ENCODE data around the gene FGF11.
A peak's percentile ranks its signal among the peaks of the same experiment; 100 is the strongest.
"Not testable (repeated sequence)": the region's sequence is repeated elsewhere in the genome, so short reads cannot be mapped to it uniquely, and the experiment has no call there.

The FGF11 gene

DNA sequence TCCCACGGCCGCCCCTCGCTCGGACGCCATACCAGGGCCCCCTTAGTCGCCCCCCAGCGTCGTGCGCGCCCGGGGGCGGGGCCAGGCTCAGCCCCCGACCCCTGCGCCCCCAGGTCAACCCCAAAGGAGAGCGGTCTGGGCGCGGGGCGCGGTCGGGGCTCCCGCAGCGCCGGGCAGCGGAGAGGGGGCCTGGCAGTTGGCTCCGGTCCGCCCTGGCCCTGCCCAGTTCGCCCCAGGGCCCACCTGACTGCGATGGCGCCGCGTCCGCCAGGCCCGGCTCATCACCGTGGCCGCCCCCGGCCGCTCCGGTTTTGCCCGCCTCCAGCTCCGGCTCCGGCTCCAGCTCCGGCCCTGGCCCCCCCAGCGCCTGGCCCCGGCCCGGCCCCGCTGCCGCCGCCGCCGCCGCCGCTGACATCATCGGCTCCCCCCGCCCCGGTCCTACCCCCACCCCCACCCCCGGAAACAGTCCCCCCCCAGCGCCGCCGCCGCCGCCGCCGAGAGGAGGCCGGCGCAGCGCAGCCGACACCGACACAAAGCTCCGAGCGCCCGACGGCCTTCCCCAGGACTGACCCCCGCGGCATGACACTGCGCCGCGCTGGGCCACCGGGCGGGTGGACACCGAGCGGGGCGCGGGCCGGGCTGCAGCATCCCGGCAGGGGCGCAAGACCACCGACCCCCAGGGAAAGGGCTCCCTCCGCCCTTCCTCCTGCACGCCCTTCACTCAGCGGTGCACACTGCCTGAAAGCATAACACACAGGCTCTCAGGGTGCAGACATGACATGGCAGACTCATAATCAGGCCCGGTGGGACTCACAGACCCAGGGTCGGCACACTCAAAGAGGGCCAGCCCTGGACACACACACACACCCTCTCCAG lies 40.1 kb downstream of the FGF11 start, which contains the start of gene ZBTB4:
Gene ZBTB4 (minus strand): TSS at position 419 of the 876 bp plus-strand sequence. CDS start 12,830 bp downstream, outside the sequence.
- H3K4me3 Mint-ChIP-seq: peak within 1 kb of the TSS; percentile 81
- intact Hi-C loops (cut with micrococcal nuclease): loop anchor here (10.0 kb wide), 1 partner anchor 125 kb away; the partner anchor contains the start of genes KCTD11 and TMEM95
- no peaks in the 10 kb centered on the region for H3K27me3 Mint-ChIP-seq
- H3K4me1 Mint-ChIP-seq (ENCODE audit: low read depth): peaks cover 73% of the 10 kb centered on the region
- no peaks in the 10 kb centered on the region for H3K9me3 Mint-ChIP-seq
- H3K36me3 Mint-ChIP-seq (ENCODE audit: low read depth): peaks cover 19% of the 10 kb centered on the region
- H3K27ac Mint-ChIP-seq: peak within 1 kb of the TSS; percentile 81

DNA sequence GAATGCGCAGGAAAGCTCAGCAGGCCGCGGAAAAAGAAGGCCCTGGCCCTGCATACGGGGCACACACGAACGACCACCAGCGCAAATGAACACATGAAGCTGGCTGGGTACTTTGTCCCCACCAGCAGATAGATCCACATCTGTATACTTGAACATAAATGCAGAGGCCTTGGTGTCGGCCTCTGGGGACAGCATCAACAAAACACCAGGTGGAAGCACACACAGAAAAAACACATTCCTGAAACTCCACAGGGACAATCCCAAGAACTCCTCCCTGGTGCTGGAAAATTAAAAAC lies 40.7 kb downstream of the FGF11 start:
- H3K9me3 Mint-ChIP-seq: no peaks in the 10 kb centered on the region
- H3K27ac Mint-ChIP-seq: peak overlapping the region; percentile 81
- H3K4me1 Mint-ChIP-seq (ENCODE audit: low read depth): peaks cover 78% of the 10 kb centered on the region
- H3K27me3 Mint-ChIP-seq: no peaks in the 10 kb centered on the region
- H3K36me3 Mint-ChIP-seq (ENCODE audit: low read depth): peaks cover 19% of the 10 kb centered on the region
- H3K4me3 Mint-ChIP-seq: peak overlapping the region; percentile 81
- intact Hi-C loops (cut with micrococcal nuclease): loop anchor here (10.0 kb wide), 1 partner anchor 125 kb away; the partner anchor contains the start of genes KCTD11 and TMEM95

DNA sequence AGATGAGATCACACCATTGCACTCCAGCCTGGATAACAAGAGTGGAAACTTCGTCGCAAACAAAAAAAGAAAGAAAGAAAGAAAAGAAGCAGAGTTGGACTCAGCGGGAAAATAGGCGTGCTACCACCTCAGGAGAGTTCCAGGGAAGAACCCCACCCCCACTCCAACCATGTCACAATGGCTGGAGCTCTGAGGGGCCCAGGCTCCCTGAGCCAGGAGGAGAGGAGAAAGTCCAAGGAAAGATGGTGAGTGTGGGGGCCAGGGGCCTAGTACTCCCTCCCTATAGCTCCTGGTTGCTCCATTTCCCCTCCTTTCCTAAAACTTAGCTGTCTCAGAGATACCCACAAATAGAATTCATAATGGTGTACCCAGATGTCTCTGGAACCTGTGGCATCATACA lies 42.0 kb downstream of the FGF11 start, which contains the start of gene SLC35G6:
Gene SLC35G6 (plus strand): TSS at position 172 of the 400 bp plus-strand sequence. CDS start 71 bp downstream, at position 243.
- Mint-ChIP-seq H3K36me3 (ENCODE audit: low read depth) (peaks cover 28% of the 10 kb centered on the region), H3K4me3 (peak within 1 kb of the TSS; percentile 81), H3K27ac (peak within 1 kb of the TSS; percentile 81), H3K4me1 (ENCODE audit: low read depth) (peaks cover 75% of the 10 kb centered on the region)
- H3K27me3 Mint-ChIP-seq, H3K9me3 Mint-ChIP-seq: not testable (repeated sequence)
- intact Hi-C loops (cut with micrococcal nuclease): loop anchor here (10.0 kb wide), 1 partner anchor 126 kb away; the partner anchor contains the start of genes KCTD11 and TMEM95

DNA sequence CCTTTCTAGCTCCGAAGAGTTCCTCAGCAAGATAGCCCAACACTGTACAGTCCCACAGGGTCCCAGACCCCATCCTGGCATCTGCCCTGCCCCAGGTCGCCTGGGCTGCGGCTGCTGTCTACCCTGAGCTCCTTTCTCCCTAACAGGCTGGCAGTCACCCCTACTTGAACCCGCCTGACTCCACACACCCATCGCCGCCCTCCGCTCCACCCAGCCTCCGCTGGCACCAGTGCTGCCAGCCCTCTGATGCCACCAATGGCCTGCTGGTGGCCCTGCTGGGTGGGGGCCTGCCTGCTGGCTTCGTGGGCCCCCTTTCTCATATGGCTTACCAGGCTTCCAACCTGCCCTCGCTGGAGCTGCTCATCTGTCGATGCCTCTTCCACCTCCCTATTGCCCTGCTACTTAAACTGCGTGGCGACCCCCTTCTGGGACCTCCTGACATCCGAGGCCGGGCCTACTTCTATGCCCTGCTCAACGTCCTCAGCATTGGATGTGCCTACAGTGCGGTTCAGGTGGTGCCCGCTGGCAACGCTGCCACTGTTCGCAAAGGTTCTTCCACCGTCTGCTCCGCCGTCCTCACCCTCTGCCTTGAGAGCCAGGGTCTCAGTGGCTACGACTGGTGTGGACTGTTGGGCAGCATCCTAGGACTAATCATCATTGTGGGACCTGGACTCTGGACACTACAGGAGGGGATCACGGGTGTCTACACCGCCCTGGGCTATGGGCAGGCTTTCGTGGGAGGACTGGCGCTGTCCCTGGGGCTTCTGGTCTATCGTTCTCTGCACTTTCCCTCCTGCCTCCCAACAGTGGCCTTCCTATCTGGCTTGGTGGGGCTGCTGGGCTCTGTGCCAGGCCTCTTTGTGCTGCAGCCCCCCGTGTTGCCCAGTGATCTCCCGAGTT lies 42.8 kb downstream of the FGF11 start:
- not testable (repeated sequence) for H3K27me3 Mint-ChIP-seq, H3K9me3 Mint-ChIP-seq, H3K4me3 Mint-ChIP-seq
- peak overlapping the region; percentile 100 for H3K27ac Mint-ChIP-seq
- intact Hi-C loops (cut with micrococcal nuclease): loop anchor here (10.0 kb wide), 1 partner anchor 127 kb away; the partner anchor contains the start of genes KCTD11 and TMEM95
- peaks cover 36% of the 10 kb centered on the region for H3K36me3 Mint-ChIP-seq (ENCODE audit: low read depth)
- H3K4me1 Mint-ChIP-seq (ENCODE audit: low read depth): peaks cover 75% of the 10 kb centered on the region

DNA sequence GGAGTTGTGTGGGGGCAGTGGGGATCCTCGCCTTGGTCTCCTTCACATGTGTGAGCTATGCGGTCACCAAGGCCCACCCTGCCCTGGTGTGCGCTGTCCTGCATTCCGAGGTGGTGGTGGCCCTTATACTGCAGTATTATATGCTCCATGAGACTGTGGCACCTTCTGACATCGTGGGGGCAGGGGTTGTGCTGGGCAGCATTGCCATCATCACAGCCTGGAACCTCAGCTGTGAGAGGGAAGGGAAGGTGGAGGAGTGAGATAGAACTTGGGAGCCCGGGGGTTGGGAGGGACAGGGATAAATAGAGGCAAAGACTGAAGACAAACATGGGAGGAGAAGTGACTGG lies 43.4 kb downstream of the FGF11 start:
- H3K27me3 Mint-ChIP-seq, H3K9me3 Mint-ChIP-seq: not testable (repeated sequence)
- H3K4me3 Mint-ChIP-seq: peak overlapping the region; percentile 97
- peaks cover 42% of the 10 kb centered on the region for H3K36me3 Mint-ChIP-seq (ENCODE audit: low read depth)
- peaks cover 75% of the 10 kb centered on the region for H3K4me1 Mint-ChIP-seq (ENCODE audit: low read depth)
- H3K27ac Mint-ChIP-seq: peak overlapping the region; percentile 100
- intact Hi-C loops (cut with micrococcal nuclease): loop anchor here (10.0 kb wide), 1 partner anchor 128 kb away; the partner anchor contains the start of genes KCTD11 and TMEM95

DNA sequence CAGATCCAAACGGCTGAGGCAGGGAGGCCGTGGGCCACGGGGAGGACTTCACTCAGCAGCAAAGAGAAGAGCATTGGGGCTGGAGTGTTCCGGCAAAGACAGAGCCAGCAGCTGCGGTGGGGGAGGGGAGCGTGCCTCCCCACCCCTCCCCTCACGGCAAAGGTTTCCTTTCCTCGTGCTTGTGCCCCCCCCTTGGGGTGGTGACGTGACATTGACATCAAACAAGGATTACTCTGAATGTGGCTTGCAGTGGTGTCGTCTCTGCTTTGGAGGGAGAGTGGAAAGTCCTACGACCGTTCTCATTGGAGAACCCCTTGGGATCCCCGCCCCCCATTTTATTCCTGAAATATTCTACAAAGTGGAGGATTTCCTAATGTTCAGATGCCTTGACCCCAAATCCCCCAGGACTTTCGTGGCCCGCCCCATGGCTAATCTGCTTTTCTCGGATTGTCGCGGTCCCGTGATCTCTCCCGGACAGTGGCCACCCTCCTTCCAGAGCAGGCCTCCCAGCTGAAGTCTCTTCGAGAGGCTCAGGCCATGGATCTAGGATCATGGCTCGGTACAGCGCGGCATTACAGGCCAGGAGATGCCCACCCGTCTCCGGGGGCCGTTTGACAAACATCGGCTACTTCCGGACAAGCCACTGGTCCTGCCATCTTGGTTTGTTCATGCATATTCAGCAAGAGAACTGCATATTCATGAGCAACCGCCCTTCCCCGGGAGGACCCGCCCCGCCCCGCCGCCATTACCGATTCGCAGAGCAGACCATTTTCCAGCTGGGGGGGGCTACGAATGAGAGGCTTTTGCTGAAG lies 44.1 kb downstream of the FGF11 start:
- Mint-ChIP-seq H3K9me3 (no peaks in the 10 kb centered on the region), H3K27me3 (no peaks in the 10 kb centered on the region), H3K27ac (peak overlapping the region; percentile 100), H3K36me3 (ENCODE audit: low read depth) (peaks cover 48% of the 10 kb centered on the region), H3K4me1 (ENCODE audit: low read depth) (peaks cover 72% of the 10 kb centered on the region), H3K4me3 (peak overlapping the region; percentile 97)
- intact Hi-C loops (cut with micrococcal nuclease): loop anchor here (1.0 to 10.0 kb wide), 2 partner anchors 48 to 129 kb away; partner anchors contain the start of genes KCTD11, TMEM102 and TMEM95

DNA sequence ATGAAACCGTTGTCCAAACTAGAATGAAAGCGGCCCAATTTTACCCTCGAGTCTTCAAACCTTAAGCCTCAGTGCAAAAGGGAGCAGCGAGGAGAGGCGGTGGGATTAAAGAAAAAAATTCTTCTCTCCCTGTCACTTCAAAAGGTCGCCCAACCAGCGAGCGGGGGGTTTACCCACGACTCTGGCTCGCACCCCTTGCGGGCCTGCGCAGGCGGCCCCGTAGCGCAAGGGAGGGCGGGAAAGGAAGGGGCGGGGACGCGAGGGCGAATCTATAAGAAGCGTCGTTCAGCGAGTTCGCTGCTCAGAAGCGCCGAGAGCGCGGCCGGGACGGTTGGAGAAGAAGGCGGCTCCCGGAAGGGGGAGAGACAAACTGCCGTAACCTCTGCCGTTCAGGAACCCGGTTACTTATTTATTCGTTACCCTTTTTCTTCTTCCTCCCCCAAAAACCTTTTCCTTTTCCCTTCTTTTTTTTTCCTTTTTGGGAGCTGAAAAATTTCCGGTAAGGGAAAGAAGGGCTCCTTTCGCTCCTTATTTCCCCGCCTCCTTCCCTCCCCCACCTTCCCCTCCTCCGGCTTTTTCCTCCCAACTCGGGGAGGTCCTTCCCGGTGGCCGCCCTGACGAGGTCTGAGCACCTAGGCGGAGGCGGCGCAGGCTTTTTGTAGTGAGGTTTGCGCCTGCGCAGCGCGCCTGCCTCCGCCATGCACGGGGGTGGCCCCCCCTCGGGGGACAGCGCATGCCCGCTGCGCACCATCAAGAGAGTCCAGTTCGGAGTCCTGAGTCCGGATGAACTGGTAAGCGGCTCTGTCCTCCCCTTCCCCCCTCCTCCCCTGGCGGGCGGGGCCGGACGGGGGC lies 45.0 kb downstream of the FGF11 start, which contains the start of gene POLR2A:
Gene POLR2A (plus strand): TSS at position 300 of the 852 bp plus-strand sequence.
- peaks cover 76% of the 10 kb centered on the region for H3K4me1 Mint-ChIP-seq (ENCODE audit: low read depth)
- peak within 1 kb of the TSS; percentile 97 for H3K4me3 Mint-ChIP-seq
- H3K27me3 Mint-ChIP-seq: no peaks in the 10 kb centered on the region
- intact Hi-C loops (cut with micrococcal nuclease): loop anchor here (1.0 to 10.0 kb wide), 2 partner anchors 49 to 129 kb away; partner anchors contain the start of genes KCTD11, TMEM102 and TMEM95
- H3K27ac Mint-ChIP-seq: peak within 1 kb of the TSS; percentile 100
- no peaks in the 10 kb centered on the region for H3K9me3 Mint-ChIP-seq
- H3K36me3 Mint-ChIP-seq (ENCODE audit: low read depth): peaks cover 55% of the 10 kb centered on the region

DNA sequence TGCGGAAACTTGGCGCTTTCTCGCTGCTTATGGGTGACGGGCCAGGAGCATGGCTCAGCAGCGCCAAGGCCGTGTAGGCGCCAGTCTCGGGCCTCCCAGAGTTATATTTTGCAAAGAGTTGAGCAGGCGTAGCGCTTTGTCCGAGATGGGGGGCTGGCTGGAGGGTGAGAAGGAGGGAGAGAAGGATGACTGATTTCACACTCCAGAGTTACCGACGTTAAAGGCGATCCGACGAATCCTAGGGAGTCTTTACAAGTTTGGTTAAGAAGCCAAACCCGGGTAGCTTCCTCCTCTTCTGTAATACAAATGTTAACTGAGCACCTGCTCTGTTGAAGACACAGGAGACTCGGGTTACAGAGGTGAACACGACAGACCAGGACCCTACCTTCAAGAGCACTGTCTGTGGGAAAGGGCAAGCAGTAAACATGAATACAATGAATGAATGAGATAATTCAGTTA lies 45.6 kb downstream of the FGF11 start:
- Mint-ChIP-seq H3K27me3 (no peaks in the 10 kb centered on the region), H3K4me3 (peak overlapping the region; percentile 97), H3K27ac (peak overlapping the region; percentile 100), H3K4me1 (ENCODE audit: low read depth) (peaks cover 80% of the 10 kb centered on the region), H3K36me3 (ENCODE audit: low read depth) (peaks cover 62% of the 10 kb centered on the region), H3K9me3 (no peaks in the 10 kb centered on the region)
- intact Hi-C loops (cut with micrococcal nuclease): loop anchor here (1.0 to 10.0 kb wide), 2 partner anchors 50 to 130 kb away; partner anchors contain the start of genes KCTD11, TMEM102 and TMEM95

DNA sequence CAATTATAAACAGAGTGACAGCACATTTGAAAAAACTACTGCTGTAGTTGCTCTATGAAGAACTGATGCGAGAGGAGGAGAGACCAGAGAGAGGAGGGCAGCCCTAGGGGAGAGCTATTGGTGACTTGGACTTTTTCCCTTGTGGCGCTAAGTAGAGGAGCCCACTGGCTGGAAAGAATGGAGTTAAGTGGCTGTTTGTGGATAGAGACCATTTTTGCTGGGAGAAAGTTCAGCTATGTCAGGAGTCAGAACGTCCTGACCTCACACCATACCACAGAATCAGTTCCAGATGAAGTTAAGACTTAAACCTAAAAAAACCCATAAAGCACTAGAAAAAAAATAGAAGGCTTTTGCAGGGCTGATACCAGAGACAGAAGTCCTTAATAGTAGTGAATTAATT lies 46.9 kb downstream of the FGF11 start:
- peaks cover 77% of the 10 kb centered on the region for H3K4me1 Mint-ChIP-seq (ENCODE audit: low read depth)
- intact Hi-C loops (cut with micrococcal nuclease): loop anchor here (10.0 kb wide), 1 partner anchor 131 kb away; the partner anchor contains the start of genes KCTD11 and TMEM95
- H3K9me3 Mint-ChIP-seq: no peaks in the 10 kb centered on the region
- no peaks in the 10 kb centered on the region for H3K27me3 Mint-ChIP-seq
- peaks cover 73% of the 10 kb centered on the region for H3K36me3 Mint-ChIP-seq (ENCODE audit: low read depth)
- peak overlapping the region; percentile 57 for H3K4me3 Mint-ChIP-seq
- H3K27ac Mint-ChIP-seq: peak overlapping the region; percentile 23

DNA sequence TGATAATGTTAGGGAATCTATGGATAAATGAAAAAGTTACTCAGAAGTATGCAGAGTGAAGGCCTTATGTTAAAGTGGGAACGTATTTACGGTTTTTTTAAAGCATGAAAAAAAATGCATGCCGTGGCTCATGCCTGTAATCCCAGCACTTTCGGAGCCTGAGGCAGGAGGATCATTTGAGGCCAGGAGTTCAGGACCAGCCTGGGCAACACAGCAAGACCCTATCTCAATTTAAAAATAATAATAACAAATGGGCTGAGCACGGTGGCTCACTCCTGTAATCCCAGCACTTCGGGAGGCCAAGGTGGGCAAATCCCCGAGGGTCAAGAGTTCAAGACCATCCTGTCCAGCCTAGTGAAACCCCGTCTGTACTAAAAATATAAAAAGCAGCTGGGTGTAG lies 50.8 kb downstream of the FGF11 start:
- no peak overlapping the region for H3K4me3 Mint-ChIP-seq
- H3K27me3 Mint-ChIP-seq: no peaks in the 10 kb centered on the region
- peaks cover 73% of the 10 kb centered on the region for H3K4me1 Mint-ChIP-seq (ENCODE audit: low read depth)
- intact Hi-C loops (cut with micrococcal nuclease): no loop called here
- peaks cover 87% of the 10 kb centered on the region for H3K36me3 Mint-ChIP-seq (ENCODE audit: low read depth)
- no peaks in the 10 kb centered on the region for H3K9me3 Mint-ChIP-seq
- no peak overlapping the region for H3K27ac Mint-ChIP-seq

DNA sequence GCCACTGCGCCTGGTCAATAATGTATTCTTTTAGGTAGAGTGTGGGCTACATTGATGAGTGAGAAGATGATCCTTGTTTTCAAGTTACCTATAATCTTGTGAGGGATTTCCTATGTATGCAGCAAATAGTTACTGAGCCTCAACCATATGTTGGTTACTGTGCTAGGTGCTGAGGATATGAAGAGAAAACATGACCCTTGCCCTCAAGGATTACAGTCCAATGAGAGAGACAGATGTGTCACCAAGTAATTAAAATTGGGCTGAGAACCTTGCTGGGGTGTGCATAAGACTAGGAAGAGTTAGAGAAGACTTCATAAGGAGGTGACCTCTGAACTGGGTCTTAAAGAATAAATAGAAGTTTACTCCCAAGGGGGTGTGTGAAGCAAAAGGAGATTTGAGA lies 52.3 kb downstream of the FGF11 start:
- peaks cover 90% of the 10 kb centered on the region for H3K36me3 Mint-ChIP-seq (ENCODE audit: low read depth)
- intact Hi-C loops (cut with micrococcal nuclease): no loop called here
- no peaks in the 10 kb centered on the region for H3K9me3 Mint-ChIP-seq
- H3K27ac Mint-ChIP-seq: no peak overlapping the region
- H3K4me3 Mint-ChIP-seq: no peak overlapping the region
- peaks cover 61% of the 10 kb centered on the region for H3K4me1 Mint-ChIP-seq (ENCODE audit: low read depth)
- no peaks in the 10 kb centered on the region for H3K27me3 Mint-ChIP-seq

DNA sequence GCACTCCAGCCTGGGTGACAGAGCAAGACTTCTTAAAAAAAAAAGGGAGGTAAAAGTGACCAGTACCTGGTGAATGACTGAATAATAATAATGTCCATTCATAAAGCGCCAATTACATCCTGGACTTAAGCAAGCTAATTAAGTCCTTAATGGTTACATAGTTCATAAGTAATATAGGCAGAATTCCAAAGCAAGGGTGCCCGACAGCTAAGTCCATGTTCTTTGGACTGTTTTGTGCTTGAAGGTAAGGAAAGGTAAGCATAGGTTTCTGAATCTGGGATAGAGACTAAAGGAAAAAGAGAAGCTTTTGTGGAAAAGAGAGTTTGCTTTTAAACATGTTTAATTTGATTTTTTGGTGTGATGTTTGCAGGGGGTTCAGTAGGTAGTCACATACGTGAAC lies 54.6 kb downstream of the FGF11 start:
- peaks cover 41% of the 10 kb centered on the region for H3K4me1 Mint-ChIP-seq (ENCODE audit: low read depth)
- no peak overlapping the region for H3K27ac Mint-ChIP-seq

More for the DNA sequence above, 54.6 kb downstream of the FGF11 start:
- intact Hi-C loops (cut with micrococcal nuclease): no loop called here
- Mint-ChIP-seq H3K4me3 (no peak overlapping the region), H3K9me3 (no peaks in the 10 kb centered on the region), H3K27me3 (no peaks in the 10 kb centered on the region), H3K36me3 (ENCODE audit: low read depth) (peaks cover 91% of the 10 kb centered on the region)
